AG10803 (cell line): ENCODE data around the gene IMPA2.
"Not testable (repeated sequence)": the region's sequence is repeated elsewhere in the genome, so short reads cannot be mapped to it uniquely, and the experiment has no call there.

Source experiments
- DNase-seq: peaks from one replicate; pipeline ENCODE4 v3.0.0; 2010; ENCODE audit warnings: low read depth
- H3K4me3 ChIP-seq: 2 replicates; pipeline ENCODE4 v1.5.1; 2011; ENCODE audit warnings: mild to moderate bottlenecking, low read length, control low read depth
- CTCF ChIP-seq: conservative IDR thresholded peaks from 2 replicates; pipeline ENCODE4 v1.5.1; 2011; ENCODE audit warnings: mild to moderate bottlenecking, low read length, control low read depth, inconsistent platforms

The IMPA2 gene

GRCh38 chr18:12061685-12062084 is 80.4 kb downstream of the IMPA2 start:
- no peak for TF ChIP-seq CTCF
- no peak for DNase-seq
- H3K4me3 ChIP-seq, result no peak overlapping the region

- no peak overlapping the region for H3K4me3 ChIP-seq
- no peak for DNase-seq
- no peak for TF ChIP-seq CTCF
Observed at GRCh38 chr18:12062974-12063373, 81.7 kb downstream of the IMPA2 start.

GRCh38 chr18:12064086-12064763 is 82.9 kb downstream of the IMPA2 start:
- TF ChIP-seq CTCF, result no peak
- H3K4me3 ChIP-seq, result no peak overlapping the region
- no peak for DNase-seq

- H3K4me3 ChIP-seq, result no peak overlapping the region
- no peak for TF ChIP-seq CTCF
- DNase-seq, result no peak
Observed at GRCh38 chr18:12065397-12065796, 84.1 kb downstream of the IMPA2 start.

GRCh38 chr18:12066910-12067511 is 85.7 kb downstream of the IMPA2 start:
- no peak for DNase-seq
- no peak for TF ChIP-seq CTCF
- no peak overlapping the region for H3K4me3 ChIP-seq

GRCh38 chr18:12067671-12068070 is 86.4 kb downstream of the IMPA2 start:
- no peak overlapping the region for H3K4me3 ChIP-seq
- TF ChIP-seq CTCF, result no peak
- DNase-seq, result no peak

GRCh38 chr18:12068316-12068949 is 87.1 kb downstream of the IMPA2 start:
- not testable (repeated sequence) for H3K4me3 ChIP-seq, DNase-seq
